Fibroblast of the aortic adventitia (primary cell): ENCODE data around the gene UBE3C. TPM values are rescaled to one million over a fixed set of nuclear protein-coding genes. Genes with fewer than 3 reads are reported as not detected.
A peak's percentile ranks its signal among the peaks of the same experiment; 100 is the strongest.

Experiments used
- DNase-seq: peaks from one replicate; pipeline ENCODE4 v3.0.0-alpha.2; 2010; ENCODE audit warnings: low read depth
- H3K4me3 ChIP-seq: 2 replicates; pipeline ENCODE4 v1.5.1; 2011; ENCODE audit warnings: low read depth, mild to moderate bottlenecking, control low read depth, low read length, moderate library complexity
- total RNA-seq: library from RNA; depleted of rRNA; stranded (reverse); fragments of >200 nt; gene quantifications from 2 replicates; pipeline ENCODE4 v1.2.3, GENCODE V29; 2012; ENCODE audit warnings: low replicate concordance
- TF ChIP-seq, protein P1 (sequence below): IDR thresholded peaks from 2 replicates; pipeline ENCODE4 v1.5.1; 2011; ENCODE audit warnings: mild to moderate bottlenecking, low read length, control low read depth, inconsistent platforms; ENCODE audit not compliant: insufficient read depth

Gene UBE3C
- total RNA-seq, 1 donor: 81.3 TPM

- DNase-seq: peak; percentile 15
- no peak overlapping the region for H3K4me3 ChIP-seq
- TF ChIP-seq, protein P1, sequence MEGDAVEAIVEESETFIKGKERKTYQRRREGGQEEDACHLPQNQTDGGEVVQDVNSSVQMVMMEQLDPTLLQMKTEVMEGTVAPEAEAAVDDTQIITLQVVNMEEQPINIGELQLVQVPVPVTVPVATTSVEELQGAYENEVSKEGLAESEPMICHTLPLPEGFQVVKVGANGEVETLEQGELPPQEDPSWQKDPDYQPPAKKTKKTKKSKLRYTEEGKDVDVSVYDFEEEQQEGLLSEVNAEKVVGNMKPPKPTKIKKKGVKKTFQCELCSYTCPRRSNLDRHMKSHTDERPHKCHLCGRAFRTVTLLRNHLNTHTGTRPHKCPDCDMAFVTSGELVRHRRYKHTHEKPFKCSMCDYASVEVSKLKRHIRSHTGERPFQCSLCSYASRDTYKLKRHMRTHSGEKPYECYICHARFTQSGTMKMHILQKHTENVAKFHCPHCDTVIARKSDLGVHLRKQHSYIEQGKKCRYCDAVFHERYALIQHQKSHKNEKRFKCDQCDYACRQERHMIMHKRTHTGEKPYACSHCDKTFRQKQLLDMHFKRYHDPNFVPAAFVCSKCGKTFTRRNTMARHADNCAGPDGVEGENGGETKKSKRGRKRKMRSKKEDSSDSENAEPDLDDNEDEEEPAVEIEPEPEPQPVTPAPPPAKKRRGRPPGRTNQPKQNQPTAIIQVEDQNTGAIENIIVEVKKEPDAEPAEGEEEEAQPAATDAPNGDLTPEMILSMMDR: peak; percentile 30
Measured at GRCh38 chr7:157228864-157229422, 90.2 kb downstream of the UBE3C start.

DNA sequence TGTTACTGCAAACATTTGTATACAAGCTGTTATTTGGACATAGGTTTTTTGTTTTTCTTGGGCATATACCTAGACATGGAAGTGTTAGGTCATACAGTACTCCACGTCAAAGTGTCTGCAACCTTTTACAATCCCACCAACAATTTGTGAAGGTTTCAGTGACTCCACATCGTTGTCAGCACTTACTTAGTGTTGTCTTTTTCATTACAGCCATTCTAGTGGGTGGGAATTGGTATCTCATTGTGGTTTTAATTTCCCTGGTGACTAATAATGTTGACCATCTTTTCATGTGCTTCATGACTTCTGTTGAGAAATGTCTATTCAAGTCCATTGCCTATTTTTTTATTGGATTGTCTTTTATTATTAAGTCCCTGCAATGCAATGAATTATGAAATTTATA lies 95.0 kb downstream of the UBE3C start:
- TF ChIP-seq, protein P1: no peak
- no peak overlapping the region for H3K4me3 ChIP-seq
- DNase-seq: peak; percentile 11

DNA sequence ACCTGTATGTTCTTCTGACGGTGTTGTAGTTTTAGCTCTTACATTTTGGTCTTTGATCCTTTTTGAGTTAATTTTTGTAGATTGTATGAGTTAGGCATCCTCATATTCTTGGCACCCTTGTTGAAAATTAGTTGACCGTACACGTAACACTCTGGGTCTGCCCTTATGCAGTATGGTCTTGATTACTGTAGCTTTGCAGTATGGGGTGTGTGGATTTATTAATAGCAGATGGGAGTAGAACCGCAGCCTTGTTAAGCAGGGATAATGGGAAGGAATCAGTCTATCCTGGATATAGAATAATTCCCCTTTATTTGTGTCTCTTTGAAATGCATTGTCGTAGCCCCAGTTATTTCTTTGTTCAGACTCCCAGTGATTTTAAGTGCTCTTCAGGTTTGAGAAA lies 95.5 kb downstream of the UBE3C start:
- DNase-seq: peak; percentile 58
- no peak overlapping the region for H3K4me3 ChIP-seq
- TF ChIP-seq, protein P1: no peak

GRCh38 chr7:157235357-157236333 lies 96.9 kb downstream of the UBE3C start:
- H3K4me3 ChIP-seq: no peak overlapping the region
- DNase-seq: peak; percentile 44
- TF ChIP-seq, protein P1: no peak

GRCh38 chr7:157238087-157238486 lies 99.4 kb downstream of the UBE3C start:
- TF ChIP-seq, protein P1: peak; percentile 4
- no peak for DNase-seq
- no peak overlapping the region for H3K4me3 ChIP-seq

DNA sequence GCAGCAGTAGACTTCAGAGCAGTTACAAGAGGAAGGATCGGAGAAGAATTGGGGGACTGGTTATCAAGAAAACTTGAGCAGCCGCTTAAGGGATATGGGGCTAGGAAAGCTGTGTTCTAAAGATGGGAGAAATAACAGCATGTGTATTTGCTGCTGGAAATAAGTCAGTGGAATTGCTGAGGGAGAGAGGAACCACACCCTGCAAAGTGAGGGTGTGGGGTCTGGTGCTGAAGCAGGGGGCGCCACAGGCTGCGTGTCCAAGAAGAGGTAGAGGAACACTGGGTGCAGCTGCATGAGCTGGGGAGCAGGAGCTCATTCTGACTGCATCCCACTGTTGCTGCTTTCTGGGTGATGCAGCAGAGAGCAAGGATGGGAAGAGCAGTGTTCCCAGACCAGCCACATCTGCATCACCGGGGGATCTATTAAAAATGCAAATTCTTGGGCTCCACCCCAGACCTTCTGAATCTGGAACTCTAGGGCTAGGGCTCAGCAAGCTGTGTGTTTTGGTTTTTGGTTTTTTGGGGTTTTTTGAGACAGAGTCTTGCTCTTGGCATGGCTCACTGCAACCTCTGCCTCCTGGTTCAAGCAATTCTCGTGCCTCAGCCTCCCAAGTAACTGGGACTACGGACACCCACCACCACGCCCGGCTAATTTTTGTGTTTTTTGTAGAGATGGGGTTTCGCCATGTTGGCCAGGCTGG lies 101.0 kb downstream of the UBE3C start:
- no peak overlapping the region for H3K4me3 ChIP-seq
- TF ChIP-seq, protein P1: no peak
- DNase-seq: no peak
